Hair follicle dermal papilla cell (primary cell): Measurements from ENCODE around the gene ARL13B. TPM values are rescaled to one million over a fixed set of nuclear protein-coding genes. Genes with fewer than 3 reads are reported as not detected.

Experiments
- small RNA-seq: library from RNA; depleted of rRNA; stranded (forward); fragments of <200 nt; gene quantifications from one replicate; pipeline ENCODE3, GENCODE V24; 2012
- total RNA-seq: library from RNA; depleted of rRNA; stranded (reverse); fragments of >200 nt; gene quantifications from 2 replicates; pipeline ENCODE4 v1.2.3, GENCODE V29; 2012

ARL13B gene
- total RNA-seq, result 13.6 and 14.5 TPM in 2 replicates

GRCh38 chr3:93979850-93980676 is at the start of gene ARL13B:
TSS of gene ARL13B (plus strand) at chr3:93980155. CDS start at chr3:93980424, 269 bp downstream.

GRCh38 chr3:93973131-93974126 is 6.5 kb upstream of the ARL13B start, which contains the start of gene PROS1:
TSS of gene PROS1 (minus strand) at chr3:93973896. CDS start at chr3:93973749, 147 bp downstream.

DNA sequence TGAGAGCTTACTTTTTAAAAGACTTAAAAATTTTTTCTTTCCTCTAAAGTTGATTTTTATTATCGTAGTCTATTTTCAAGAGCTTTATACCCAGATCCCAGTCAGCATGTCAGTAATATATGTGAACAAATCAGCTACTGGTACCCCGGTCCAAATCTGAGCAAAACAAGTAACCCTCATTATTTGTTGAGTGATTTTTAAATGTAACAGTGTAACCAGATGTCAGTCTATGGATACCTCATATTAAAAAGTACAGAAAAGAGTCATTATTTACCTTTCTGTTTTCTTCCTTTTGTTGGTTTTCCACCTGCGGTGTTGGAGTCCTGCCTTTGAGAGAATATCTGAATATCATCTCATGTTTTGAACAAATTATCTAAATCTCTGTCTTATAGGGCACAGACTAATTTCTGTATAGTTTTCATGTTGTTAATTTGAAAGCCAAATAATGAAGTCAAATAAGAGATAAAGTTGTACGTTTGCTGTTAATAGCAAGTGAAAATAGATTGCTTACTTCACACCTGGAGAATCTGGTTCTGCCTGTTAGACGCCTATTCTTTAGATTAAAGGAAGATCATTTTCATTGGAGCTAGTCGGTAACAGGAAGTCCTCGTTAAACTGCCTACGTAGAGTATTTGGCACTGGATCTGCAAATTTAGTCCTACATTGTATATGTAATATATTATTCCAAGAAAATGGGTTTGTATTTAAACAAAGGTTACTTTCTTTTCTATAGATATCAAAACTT is 48.3 kb downstream of the ARL13B start, which contains the start of gene STX19:
TSS of gene STX19 (minus strand) at position 505 of the 745 bp plus-strand sequence. CDS start 13,328 bp downstream, outside the sequence.

GRCh38 chr3:94062513-94063404 is 82.8 kb downstream of the ARL13B start, which contains the start of the genes DHFR2 and NSUN3:
TSS of gene DHFR2 (minus strand) at chr3:94062916. CDS start at chr3:94061511, 1,405 bp downstream.
TSS of gene NSUN3 (plus strand) at chr3:94063061. CDS start at chr3:94063127, 66 bp downstream.

Small RNAs within 50 kb of the gene (small RNA-seq; reads per million reads assigned to genes)
- gene RF00019, result not detected
- not detected for gene RNU6-511P

Other genes with a start within 250 kb of the ARL13B start
- 7.8 and 12.0 TPM in 2 replicates for gene PROS1, start 6.3 kb upstream of the ARL13B start, total RNA-seq
- gene STX19, start 48.4 kb downstream of the ARL13B start, total RNA-seq, result 0.16 TPM in 1 of 2 replicates, not detected in the other
- gene DHFR2, start 82.8 kb downstream of the ARL13B start, total RNA-seq, result 5.0 and 6.3 TPM in 2 replicates
- gene NSUN3, start 82.9 kb downstream of the ARL13B start, total RNA-seq, result 13.5 and 15.9 TPM in 2 replicates